Measurements from ENCODE around the gene GTF2I. TPM values are rescaled to one million over a fixed set of nuclear protein-coding genes. Genes with fewer than 3 reads are reported as not detected.
"Not testable (repeated sequence)": the region's sequence is repeated elsewhere in the genome, so short reads cannot be mapped to it uniquely, and the experiment has no call there.

GTF2I gene
- total RNA-seq, 2 experiments from 2014 or later: 105 to 109 TPM

DNA sequence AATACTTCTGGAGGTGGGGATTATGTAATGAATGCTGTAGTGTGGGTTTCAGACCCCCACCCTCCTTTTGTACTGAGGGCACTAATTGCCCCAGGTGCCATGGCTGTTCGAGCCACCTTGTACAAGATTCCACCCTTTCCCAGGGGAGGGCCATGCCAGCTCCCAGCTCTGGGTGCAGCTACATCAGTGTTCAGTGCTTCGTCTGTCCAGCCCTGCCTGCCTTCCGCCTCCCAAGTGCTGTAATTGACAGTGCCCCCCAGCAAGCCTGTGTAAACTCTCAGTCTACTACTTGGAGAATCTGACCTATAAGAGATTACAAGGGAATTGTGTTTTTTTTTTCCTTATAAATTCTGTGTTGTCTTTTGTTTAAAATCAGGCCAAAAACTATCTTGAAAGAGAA lies 33.0 kb downstream of the GTF2I start:
- Histone ChIP-seq H3K4me3 (ENCODE audit: low read length) (no peak overlapping the region), H3K36me3 (ENCODE audit: insufficient read depth, low read length) (peaks cover 56% of the 10 kb centered on the region), H3K27ac (ENCODE audit: low read depth in 1 of 2, low read length in 2 of 2) (no peak overlapping the region), H3K4me1 (ENCODE audit: insufficient read depth, low read length) (peaks cover 8% of the 10 kb centered on the region), H3K27me3 (ENCODE audit: control insufficient read depth in 1 of 2, insufficient read depth in 2 of 2, low read length in 2 of 2) (no peaks in the 10 kb centered on the region), H3K9me3 (ENCODE audit: control insufficient read depth in 1 of 2, insufficient read depth in 1 of 2, low read length in 2 of 2) (peaks cover 0 to 4% of the 10 kb centered on the region in 2 experiments)
- H3K4me1 Mint-ChIP-seq (ENCODE audit: low read depth): peaks cover 15% of the 10 kb centered on the region
- POLR2A ChIA-PET: no interaction called here
- TF ChIP-seq, protein P1, sequence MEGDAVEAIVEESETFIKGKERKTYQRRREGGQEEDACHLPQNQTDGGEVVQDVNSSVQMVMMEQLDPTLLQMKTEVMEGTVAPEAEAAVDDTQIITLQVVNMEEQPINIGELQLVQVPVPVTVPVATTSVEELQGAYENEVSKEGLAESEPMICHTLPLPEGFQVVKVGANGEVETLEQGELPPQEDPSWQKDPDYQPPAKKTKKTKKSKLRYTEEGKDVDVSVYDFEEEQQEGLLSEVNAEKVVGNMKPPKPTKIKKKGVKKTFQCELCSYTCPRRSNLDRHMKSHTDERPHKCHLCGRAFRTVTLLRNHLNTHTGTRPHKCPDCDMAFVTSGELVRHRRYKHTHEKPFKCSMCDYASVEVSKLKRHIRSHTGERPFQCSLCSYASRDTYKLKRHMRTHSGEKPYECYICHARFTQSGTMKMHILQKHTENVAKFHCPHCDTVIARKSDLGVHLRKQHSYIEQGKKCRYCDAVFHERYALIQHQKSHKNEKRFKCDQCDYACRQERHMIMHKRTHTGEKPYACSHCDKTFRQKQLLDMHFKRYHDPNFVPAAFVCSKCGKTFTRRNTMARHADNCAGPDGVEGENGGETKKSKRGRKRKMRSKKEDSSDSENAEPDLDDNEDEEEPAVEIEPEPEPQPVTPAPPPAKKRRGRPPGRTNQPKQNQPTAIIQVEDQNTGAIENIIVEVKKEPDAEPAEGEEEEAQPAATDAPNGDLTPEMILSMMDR (IDR thresholded peaks at IDR 0.05): no peak
- ATAC-seq (ENCODE audit: poor library complexity) (no peak), DNase-seq (no peak)
- H3K36me3 Mint-ChIP-seq (ENCODE audit: low read depth): peaks cover 80% of the 10 kb centered on the region
- no peak overlapping the region for H3K4me3 Mint-ChIP-seq
- intact Hi-C loops (cut with DNase I, micrococcal nuclease): no loop called here
- H3K27ac Mint-ChIP-seq: no peak overlapping the region
- H3K27me3 Mint-ChIP-seq: no peaks in the 10 kb centered on the region
- no peaks in the 10 kb centered on the region for H3K9me3 Mint-ChIP-seq
- CTCF ChIA-PET: interaction anchor here (0.6 kb wide), 1 partner anchor 14 kb away, joined by 3 read pairs; no protein-coding TSS in a partner anchor

DNA sequence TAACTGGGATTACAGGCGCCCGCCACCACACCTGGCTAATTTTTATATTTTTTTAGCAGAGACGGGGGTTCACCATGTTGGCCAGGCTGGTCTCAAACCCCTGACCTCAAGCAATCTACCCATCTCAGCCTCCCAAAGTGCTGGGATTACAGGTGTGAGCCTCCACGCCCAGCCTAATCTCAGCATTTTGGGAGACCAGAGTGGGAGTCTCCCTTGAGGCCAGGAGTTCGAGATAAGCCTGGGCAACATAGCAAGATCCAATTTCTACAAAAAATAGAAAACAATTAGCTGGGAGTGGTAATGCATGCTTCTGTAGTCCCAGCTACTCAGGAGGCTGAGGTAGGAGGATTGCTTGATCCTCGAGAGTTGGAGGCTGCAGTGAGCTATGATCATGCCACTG lies 46.9 kb downstream of the GTF2I start:
- H3K27me3 ChIP-seq (ENCODE audit: control insufficient read depth in 1 of 2, insufficient read depth in 2 of 2, low read length in 2 of 2); intact Hi-C loops (cut with DNase I, micrococcal nuclease); H3K27ac ChIP-seq (ENCODE audit: low read depth in 1 of 2, low read length in 2 of 2); DNase-seq; H3K4me3 ChIP-seq (ENCODE audit: low read length); ATAC-seq (ENCODE audit: poor library complexity); H3K27me3 Mint-ChIP-seq; POLR2A ChIA-PET; H3K27ac Mint-ChIP-seq; H3K4me3 Mint-ChIP-seq; H3K9me3 Mint-ChIP-seq; H3K9me3 ChIP-seq (ENCODE audit: control insufficient read depth in 1 of 2, insufficient read depth in 1 of 2, low read length in 2 of 2); H3K4me1 Mint-ChIP-seq (ENCODE audit: low read depth); H3K4me1 ChIP-seq (ENCODE audit: insufficient read depth, low read length): not testable (repeated sequence)
- peaks cover 82% of the 10 kb centered on the region for H3K36me3 Mint-ChIP-seq (ENCODE audit: low read depth)
- peaks cover 76% of the 10 kb centered on the region for H3K36me3 ChIP-seq (ENCODE audit: insufficient read depth, low read length)
- CTCF ChIA-PET: interaction anchor here (0.7 kb wide), 1 partner anchor 14 kb away, joined by 3 read pairs; no protein-coding TSS in a partner anchor

DNA sequence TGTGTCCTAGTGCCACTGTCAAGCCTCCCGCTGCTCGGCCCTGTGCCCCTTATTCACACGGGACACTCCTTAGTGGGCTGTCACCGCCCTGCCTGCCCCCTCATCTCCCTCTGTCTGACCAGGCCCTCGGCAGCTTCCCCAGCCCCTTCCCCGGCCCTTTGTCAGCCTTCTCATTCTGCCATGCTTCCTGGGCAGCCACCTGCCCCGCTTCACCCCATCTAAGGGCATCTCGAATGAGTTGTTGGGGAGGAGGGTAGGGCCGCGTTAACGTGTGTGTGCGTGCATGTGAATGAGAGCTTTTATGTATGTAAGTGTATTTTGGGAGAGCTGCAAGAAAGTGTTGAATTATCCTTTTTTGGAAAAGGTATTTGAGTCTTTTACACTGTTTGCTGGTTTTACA lies 49.7 kb downstream of the GTF2I start:
- H3K4me1 ChIP-seq (ENCODE audit: insufficient read depth, low read length): no peaks in the 10 kb centered on the region
- peaks cover 77% of the 10 kb centered on the region for H3K36me3 ChIP-seq (ENCODE audit: insufficient read depth, low read length)
- no peak overlapping the region for H3K4me3 ChIP-seq (ENCODE audit: low read length)
- no peak overlapping the region for H3K27ac ChIP-seq (ENCODE audit: low read depth in 1 of 2, low read length in 2 of 2)
- Mint-ChIP-seq H3K9me3 (no peaks in the 10 kb centered on the region), H3K27ac (no peak overlapping the region), H3K4me1 (ENCODE audit: low read depth) (no peaks in the 10 kb centered on the region), H3K4me3 (no peak overlapping the region), H3K27me3 (no peaks in the 10 kb centered on the region), H3K36me3 (ENCODE audit: low read depth) (peaks cover 85% of the 10 kb centered on the region)
- intact Hi-C loops (cut with DNase I, micrococcal nuclease): no loop called here
- TF ChIP-seq, protein P1 (IDR thresholded peaks at IDR 0.05): no peak
- ChIA-PET POLR2A (no interaction called here), CTCF (no interaction called here)
- H3K27me3 ChIP-seq (ENCODE audit: control insufficient read depth in 1 of 2, insufficient read depth in 2 of 2, low read length in 2 of 2): no peaks in the 10 kb centered on the region
- no peaks in the 10 kb centered on the region for H3K9me3 ChIP-seq (ENCODE audit: control insufficient read depth in 1 of 2, insufficient read depth in 1 of 2, low read length in 2 of 2)
- ATAC-seq (ENCODE audit: poor library complexity) (no peak), DNase-seq (no peak)

DNA sequence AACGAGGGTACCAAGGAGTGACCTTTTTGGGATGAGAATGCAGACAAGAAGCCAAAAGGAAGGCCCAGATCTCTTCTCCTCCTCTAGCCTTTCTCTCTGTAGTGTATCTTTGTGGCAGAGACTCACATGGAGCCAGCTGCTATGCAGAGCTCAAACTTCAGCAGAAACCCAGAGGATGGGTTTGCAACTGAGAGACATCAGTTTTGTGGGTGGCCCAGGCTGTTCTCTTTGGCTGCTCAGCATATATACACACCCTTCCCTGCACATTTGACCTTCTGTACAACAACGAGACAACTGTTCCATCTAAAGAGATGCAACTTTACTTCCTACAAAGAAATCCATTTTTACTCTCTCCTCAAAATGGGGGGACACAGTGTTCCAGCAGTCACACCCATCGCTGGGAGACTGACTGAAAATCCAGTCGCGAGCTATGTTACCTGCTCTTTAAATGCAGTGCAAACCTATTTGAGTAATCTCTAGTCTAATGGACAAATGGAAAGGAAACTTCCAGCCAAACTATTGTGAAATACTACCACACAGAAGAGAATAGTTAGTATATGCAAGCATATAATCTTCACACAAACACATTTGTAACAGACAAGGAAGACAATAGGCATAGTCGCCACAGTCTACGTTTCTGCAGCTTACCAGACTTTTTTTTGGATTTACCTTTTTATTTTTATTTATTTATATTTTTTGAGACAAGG lies 51.2 kb downstream of the GTF2I start:
- ChIA-PET CTCF (interaction anchor here (1.2 kb wide), 1 partner anchor 12 kb away, joined by 4 read pairs; no protein-coding TSS in a partner anchor), POLR2A (no interaction called here)
- H3K36me3 ChIP-seq (ENCODE audit: insufficient read depth, low read length): peaks cover 81% of the 10 kb centered on the region
- H3K27me3 Mint-ChIP-seq: no peaks in the 10 kb centered on the region
- DNase-seq (no peak), ATAC-seq (ENCODE audit: poor library complexity) (no peak)
- TF ChIP-seq, protein P1 (IDR thresholded peaks at IDR 0.05): no peak
- H3K27me3 ChIP-seq (ENCODE audit: control insufficient read depth in 1 of 2, insufficient read depth in 2 of 2, low read length in 2 of 2): no peaks in the 10 kb centered on the region
- no peak overlapping the region for H3K27ac ChIP-seq (ENCODE audit: low read depth in 1 of 2, low read length in 2 of 2)
- no peaks in the 10 kb centered on the region for H3K4me1 ChIP-seq (ENCODE audit: insufficient read depth, low read length)
- no peak overlapping the region for H3K27ac Mint-ChIP-seq
- H3K9me3 Mint-ChIP-seq: no peaks in the 10 kb centered on the region
- intact Hi-C loops (cut with DNase I, micrococcal nuclease): no loop called here
- H3K4me1 Mint-ChIP-seq (ENCODE audit: low read depth): no peaks in the 10 kb centered on the region
- peaks cover 85% of the 10 kb centered on the region for H3K36me3 Mint-ChIP-seq (ENCODE audit: low read depth)
- H3K9me3 ChIP-seq (ENCODE audit: control insufficient read depth in 1 of 2, insufficient read depth in 1 of 2, low read length in 2 of 2): peaks cover 0 to 9% of the 10 kb centered on the region in 2 experiments
- H3K4me3 ChIP-seq (ENCODE audit: low read length): no peak overlapping the region
- H3K4me3 Mint-ChIP-seq: no peak overlapping the region

All from CD4-positive, alpha-beta T cell (primary cell).